Measurements from ENCODE around the gene MGLL. TPM values are rescaled to one million over a fixed set of nuclear protein-coding genes. Genes with fewer than 3 reads are reported as not detected.

Gene MGLL
- polyA plus RNA-seq, 1 experiment = 108 TPM

GRCh38 chr3:127714125-127714571 is 108.2 kb downstream of the MGLL start:
- Histone ChIP-seq H3K36me3 (ENCODE audit: control insufficient read depth, insufficient read depth, low read length) (peaks cover 9% of the 10 kb centered on the region), H3K4me3 (ENCODE audit: low read depth, low read length) (no peak overlapping the region), H3K27me3 (ENCODE audit: control insufficient read depth, insufficient read depth, low read length) (no peaks in the 10 kb centered on the region)
- TF ChIP-seq, protein P1, sequence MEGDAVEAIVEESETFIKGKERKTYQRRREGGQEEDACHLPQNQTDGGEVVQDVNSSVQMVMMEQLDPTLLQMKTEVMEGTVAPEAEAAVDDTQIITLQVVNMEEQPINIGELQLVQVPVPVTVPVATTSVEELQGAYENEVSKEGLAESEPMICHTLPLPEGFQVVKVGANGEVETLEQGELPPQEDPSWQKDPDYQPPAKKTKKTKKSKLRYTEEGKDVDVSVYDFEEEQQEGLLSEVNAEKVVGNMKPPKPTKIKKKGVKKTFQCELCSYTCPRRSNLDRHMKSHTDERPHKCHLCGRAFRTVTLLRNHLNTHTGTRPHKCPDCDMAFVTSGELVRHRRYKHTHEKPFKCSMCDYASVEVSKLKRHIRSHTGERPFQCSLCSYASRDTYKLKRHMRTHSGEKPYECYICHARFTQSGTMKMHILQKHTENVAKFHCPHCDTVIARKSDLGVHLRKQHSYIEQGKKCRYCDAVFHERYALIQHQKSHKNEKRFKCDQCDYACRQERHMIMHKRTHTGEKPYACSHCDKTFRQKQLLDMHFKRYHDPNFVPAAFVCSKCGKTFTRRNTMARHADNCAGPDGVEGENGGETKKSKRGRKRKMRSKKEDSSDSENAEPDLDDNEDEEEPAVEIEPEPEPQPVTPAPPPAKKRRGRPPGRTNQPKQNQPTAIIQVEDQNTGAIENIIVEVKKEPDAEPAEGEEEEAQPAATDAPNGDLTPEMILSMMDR (IDR thresholded peaks at IDR 0.05; ENCODE audit: insufficient read depth, low read depth, low read length) = no peak
- no peak for DNase-seq (ENCODE audit: low read depth)
- POLR2A ChIA-PET = no interaction called here
- CTCF ChIA-PET = interaction anchor here (1.2 kb wide), 1 partner anchor 30 kb away, joined by 4 read pairs; no protein-coding TSS in a partner anchor

DNA sequence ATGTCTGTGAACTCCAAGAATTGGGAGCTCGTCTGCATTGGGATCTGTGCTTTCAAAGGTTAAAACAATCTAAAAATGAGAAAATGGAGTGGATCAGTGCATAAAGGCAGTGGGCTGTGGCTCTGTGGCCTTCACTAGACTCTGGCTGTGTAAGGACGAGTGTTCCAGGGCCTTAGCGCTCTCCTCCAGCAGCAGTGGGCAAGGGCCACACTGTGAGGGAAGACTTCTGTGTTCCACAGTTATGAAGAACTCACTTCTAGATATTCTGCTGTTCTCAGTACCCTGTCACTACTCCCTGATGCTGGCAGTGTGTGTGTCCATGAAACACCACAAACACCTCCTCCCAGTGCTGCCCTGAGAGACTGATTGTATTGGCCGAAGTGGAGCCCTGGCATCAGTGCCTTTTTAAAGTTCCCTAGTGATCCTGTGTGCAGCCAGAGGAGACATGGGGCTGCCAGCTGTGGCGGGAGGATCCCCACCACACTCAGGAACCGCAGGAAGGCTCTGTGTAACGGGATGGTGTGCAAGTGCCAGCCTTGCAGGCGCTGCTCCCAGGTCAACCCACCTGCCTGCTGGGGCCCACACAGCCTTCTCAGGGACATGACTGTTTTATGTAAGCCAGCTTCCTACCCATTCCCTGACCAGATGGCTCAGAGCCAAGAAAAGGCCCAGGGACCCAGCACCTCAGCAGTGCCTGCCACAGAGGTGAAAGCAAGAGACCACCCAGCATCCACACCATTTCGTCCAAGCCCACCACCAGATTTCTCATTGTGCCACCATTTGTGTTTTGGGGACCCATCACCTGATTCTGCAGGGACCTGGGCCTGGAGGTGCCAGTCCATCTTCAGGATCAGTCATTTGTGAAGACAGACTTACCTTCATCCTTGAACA is 109.2 kb downstream of the MGLL start:
- no peak for DNase-seq (ENCODE audit: low read depth)
- no peaks in the 10 kb centered on the region for H3K27me3 ChIP-seq (ENCODE audit: control insufficient read depth, insufficient read depth, low read length)
- POLR2A ChIA-PET = no interaction called here
- CTCF ChIA-PET = interaction anchor here (1.2 to 1.6 kb wide), 2 partner anchors 22 to 31 kb away, joined by 3 to 4 read pairs; no protein-coding TSS in a partner anchor
- H3K36me3 ChIP-seq (ENCODE audit: control insufficient read depth, insufficient read depth, low read length) = peaks cover 9% of the 10 kb centered on the region
- H3K4me3 ChIP-seq (ENCODE audit: low read depth, low read length) = no peak overlapping the region
- TF ChIP-seq, protein P1 (IDR thresholded peaks at IDR 0.05; ENCODE audit: insufficient read depth, low read depth, low read length) = no peak

DNA sequence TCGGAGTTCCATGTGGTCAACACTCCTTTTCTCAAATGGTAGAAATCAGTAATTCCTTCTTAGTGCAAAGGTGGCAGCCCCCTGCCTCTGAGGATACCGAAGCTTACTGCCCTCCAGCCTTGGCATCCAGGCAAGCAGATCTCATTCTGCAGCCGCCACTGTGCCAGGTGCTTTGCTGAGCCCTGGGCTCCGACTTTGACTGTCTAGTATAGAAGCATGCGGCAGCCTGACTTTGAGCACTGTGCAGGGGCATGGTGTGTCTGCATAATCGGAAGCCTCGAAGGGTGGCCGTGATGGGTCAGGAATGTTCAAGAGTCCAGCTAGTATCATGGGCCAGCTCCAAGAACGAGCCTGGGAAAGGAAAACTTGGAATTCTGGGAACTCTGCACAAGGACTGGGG is 109.9 kb downstream of the MGLL start:
- ChIA-PET POLR2A (no interaction called here), CTCF (interaction anchor here (1.6 kb wide), 1 partner anchor 21 kb away, joined by 3 read pairs; no protein-coding TSS in a partner anchor)
- no peak for DNase-seq (ENCODE audit: low read depth)
- TF ChIP-seq, protein P1 (IDR thresholded peaks at IDR 0.05; ENCODE audit: insufficient read depth, low read depth, low read length) = no peak
- Histone ChIP-seq H3K36me3 (ENCODE audit: control insufficient read depth, insufficient read depth, low read length) (peaks cover 9% of the 10 kb centered on the region), H3K4me3 (ENCODE audit: low read depth, low read length) (no peak overlapping the region), H3K27me3 (ENCODE audit: control insufficient read depth, insufficient read depth, low read length) (no peaks in the 10 kb centered on the region)

DNA sequence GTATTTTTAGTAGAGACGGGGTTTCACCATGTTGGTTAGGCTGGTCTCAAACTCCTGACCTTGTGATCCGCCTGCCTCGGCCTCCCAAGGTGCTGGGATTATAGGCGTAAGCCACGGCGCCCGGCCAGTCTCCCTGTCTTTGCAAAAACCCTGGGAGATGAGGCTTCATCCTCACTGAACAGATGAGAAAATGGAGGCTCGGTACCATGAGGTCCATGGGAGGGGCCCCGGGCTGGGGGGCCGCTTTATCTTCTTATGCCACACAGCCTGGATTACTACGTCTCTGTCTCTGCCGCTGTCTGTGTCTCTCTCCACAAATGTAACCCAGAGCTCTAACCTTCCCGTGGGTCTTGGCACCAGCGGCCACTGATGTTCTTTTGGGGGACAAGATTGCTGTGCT is 110.4 kb downstream of the MGLL start:
- H3K4me3 ChIP-seq (ENCODE audit: low read depth, low read length) = no peak overlapping the region
- no peaks in the 10 kb centered on the region for H3K27me3 ChIP-seq (ENCODE audit: control insufficient read depth, insufficient read depth, low read length)
- peaks cover 9% of the 10 kb centered on the region for H3K36me3 ChIP-seq (ENCODE audit: control insufficient read depth, insufficient read depth, low read length)
- ChIA-PET CTCF (no interaction called here), POLR2A (no interaction called here)
- DNase-seq (ENCODE audit: low read depth) = no peak
- TF ChIP-seq, protein P1 (IDR thresholded peaks at IDR 0.05; ENCODE audit: insufficient read depth, low read depth, low read length) = no peak

DNA sequence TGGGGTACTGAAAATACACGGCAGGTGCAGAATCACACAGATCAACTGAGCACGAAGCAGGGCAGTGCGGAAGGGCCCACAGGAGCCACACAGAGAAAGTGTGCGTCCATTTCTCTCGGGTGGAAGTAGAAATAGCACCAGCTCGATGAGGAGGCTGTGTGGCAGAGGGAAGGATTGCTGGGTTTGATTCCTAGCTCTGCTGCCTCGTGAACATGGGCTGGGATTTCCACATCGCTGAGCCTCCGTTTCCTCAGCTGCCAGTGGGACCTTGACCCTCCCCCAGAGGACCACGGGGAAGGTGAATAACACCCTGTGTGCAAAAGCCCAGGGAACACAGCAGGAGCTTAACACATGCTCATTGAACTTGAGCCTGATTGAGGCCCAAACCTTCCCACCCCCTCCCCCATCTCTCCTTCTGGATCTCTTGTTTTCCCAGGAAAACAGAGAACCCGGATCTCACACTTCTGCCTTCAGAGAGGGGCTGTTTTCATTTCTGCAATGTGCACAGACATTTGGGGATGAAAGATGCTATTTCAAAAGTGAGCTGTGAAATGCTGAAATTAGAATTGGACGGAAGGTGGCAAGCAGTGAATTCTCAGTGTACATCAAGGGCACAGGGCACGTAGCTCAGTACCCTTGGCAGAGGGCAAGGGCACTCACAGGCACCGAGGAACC is 111.2 kb downstream of the MGLL start:
- DNase-seq (ENCODE audit: low read depth) = no peak
- POLR2A ChIA-PET = no interaction called here
- TF ChIP-seq, protein P1 (IDR thresholded peaks at IDR 0.05; ENCODE audit: insufficient read depth, low read depth, low read length) = no peak
- no peak overlapping the region for H3K4me3 ChIP-seq (ENCODE audit: low read depth, low read length)
- CTCF ChIA-PET = no interaction called here
- H3K27me3 ChIP-seq (ENCODE audit: control insufficient read depth, insufficient read depth, low read length) = no peaks in the 10 kb centered on the region
- H3K36me3 ChIP-seq (ENCODE audit: control insufficient read depth, insufficient read depth, low read length) = peaks cover 12% of the 10 kb centered on the region

Data from BJ (cell line).